Muscle of leg (tissue), 11 donors: ENCODE data around the gene LGR6. TPM values are rescaled to one million over a fixed set of nuclear protein-coding genes. Genes with fewer than 3 reads are reported as not detected.

Experiments used
- DNase-seq: peaks from one replicate; pipeline ENCODE4 v3.0.0; 2013
- H3K27ac ChIP-seq: one replicate; pipeline ENCODE4 v1.5.1; 2013; ENCODE audit warnings: mild to moderate bottlenecking, low read length, control low read depth
- H3K27me3 ChIP-seq: one replicate; pipeline ENCODE4 v1.6.1; 2013; ENCODE audit warnings: low read length; ENCODE audit not compliant: control insufficient read depth, insufficient read depth
- H3K36me3 ChIP-seq: one replicate; pipeline ENCODE4 v1.6.1; 2013; ENCODE audit warnings: low read length; ENCODE audit not compliant: control insufficient read depth, insufficient read depth
- H3K4me1 ChIP-seq: one replicate; pipeline ENCODE4 v1.6.1; 2013; ENCODE audit warnings: low read length; ENCODE audit not compliant: control insufficient read depth, insufficient read depth
- H3K4me3 ChIP-seq: one replicate; pipeline ENCODE4 v1.5.1; 2013; ENCODE audit warnings: low read length, control low read depth
- H3K9me3 ChIP-seq: replicated peaks from 2 replicates; pipeline ENCODE4 v1.6.1; 2013; ENCODE audit warnings: low read depth, low read length; ENCODE audit not compliant: control insufficient read depth
- WGBS: methylation state at CpG from one replicate; pipeline ENCODE4 v1.1.5; 2013; ENCODE audit warnings: missing lambda C conversion rate; ENCODE audit not compliant: insufficient coverage; 5-methylcytosine and 5-hydroxymethylcytosine counted together
- polyA plus RNA-seq, 8 donors: library from polyadenylated mRNA; unstranded; fragments of 120-200 nt; gene quantifications; one replicate each; pipeline versions ENCODE4 v1.2.1 to v1.2.3, GENCODE V29; 2013; ENCODE audit warnings: inconsistent platforms in 1 of 8, low replicate concordance in 1 of 8; ENCODE audit not compliant: insufficient read length in 8 of 8, insufficient read depth in 1 of 8
- total RNA-seq: library from RNA; stranded (reverse); fragments of 120-200 nt; gene quantifications from one replicate; pipeline ENCODE4 v1.2.4, GENCODE V29; 2013

The LGR6 gene
- total and polyA plus RNA-seq, 9 donors, result 0.09 to 4.2 (median 0.31) TPM

DNA sequence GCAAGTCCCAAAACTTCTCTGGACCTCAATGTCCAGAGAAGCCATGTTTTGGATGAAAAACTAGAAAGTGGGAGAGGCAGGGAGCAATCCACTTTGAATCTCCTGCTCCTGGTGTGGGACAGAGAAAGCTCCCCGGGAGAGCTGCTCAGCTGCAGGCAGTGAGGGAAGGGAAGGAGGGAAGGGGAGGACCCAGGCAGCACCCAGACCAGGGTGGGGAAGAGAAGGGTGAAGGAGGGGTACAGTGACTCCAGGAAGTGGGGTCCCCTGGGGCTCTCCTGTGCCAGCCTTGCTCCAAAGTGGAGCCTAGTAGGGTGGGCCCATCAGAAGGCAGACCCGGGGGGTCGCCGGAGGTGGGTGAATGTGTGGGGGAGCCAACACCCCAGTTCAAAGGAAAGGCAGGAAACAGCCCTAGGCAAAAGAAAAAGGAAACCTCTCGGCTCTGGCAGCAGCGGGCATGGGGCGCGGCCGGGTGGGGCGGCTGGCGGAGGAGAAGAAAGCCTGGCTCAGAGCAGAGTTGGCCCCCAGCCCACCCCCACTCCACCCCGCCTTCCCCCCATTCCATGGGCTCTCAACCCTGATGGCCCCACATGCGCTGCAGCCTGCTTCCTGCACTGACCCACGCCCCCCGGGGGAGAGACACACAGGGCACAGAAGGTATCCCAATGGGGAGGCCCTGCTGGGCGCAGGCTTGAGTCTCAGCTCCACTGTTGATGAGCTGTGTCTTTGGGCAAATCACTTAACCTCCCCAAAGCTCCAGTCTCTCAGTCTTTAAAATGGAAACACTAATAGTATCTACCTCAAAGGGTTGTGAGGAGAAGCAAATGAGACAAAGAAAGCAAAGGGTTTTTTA is 5.7 kb downstream of the LGR6 start:
- no peak overlapping the region for H3K27ac ChIP-seq
- peaks cover 11% of the 10 kb centered on the region for H3K4me1 ChIP-seq
- H3K4me3 ChIP-seq, result no peak overlapping the region
- H3K36me3 ChIP-seq, result no peaks in the 10 kb centered on the region
- 83% methylated on average over 4 of the region's 16 CpGs for WGBS
- DNase-seq, result no peak
- H3K27me3 ChIP-seq, result peaks cover 47% of the 10 kb centered on the region
- H3K9me3 ChIP-seq, result no peaks in the 10 kb centered on the region

DNA sequence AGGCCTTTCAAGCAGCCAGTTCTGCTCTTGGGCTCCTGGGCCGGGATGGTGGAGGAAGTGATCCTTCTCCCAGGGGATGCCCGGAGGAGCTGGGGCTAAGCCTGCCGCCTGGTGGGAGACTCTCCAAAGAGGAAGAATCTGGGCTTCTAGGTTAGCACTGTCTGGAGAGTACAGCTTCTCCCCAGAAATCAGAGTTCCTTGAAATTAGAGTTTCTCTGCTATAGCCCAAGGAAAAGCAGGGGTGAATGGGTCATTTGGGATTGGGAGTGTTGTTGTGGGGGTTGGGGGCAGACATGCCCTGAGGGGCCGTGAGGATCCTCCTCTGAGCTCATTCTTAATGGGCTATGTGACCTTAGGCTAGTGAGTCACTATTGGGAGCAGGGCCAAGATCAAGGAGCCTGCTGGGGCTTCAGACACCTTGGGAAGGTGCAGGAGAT is 6.5 kb downstream of the LGR6 start:
- peak; percentile 28 for DNase-seq
- H3K4me3 ChIP-seq, result no peak overlapping the region
- peaks cover 11% of the 10 kb centered on the region for H3K4me1 ChIP-seq
- H3K36me3 ChIP-seq, result no peaks in the 10 kb centered on the region
- WGBS, result 43% methylated on average over 3 of the region's 4 CpGs
- peaks cover 38% of the 10 kb centered on the region for H3K27me3 ChIP-seq
- no peak overlapping the region for H3K27ac ChIP-seq
- H3K9me3 ChIP-seq, result no peaks in the 10 kb centered on the region

DNA sequence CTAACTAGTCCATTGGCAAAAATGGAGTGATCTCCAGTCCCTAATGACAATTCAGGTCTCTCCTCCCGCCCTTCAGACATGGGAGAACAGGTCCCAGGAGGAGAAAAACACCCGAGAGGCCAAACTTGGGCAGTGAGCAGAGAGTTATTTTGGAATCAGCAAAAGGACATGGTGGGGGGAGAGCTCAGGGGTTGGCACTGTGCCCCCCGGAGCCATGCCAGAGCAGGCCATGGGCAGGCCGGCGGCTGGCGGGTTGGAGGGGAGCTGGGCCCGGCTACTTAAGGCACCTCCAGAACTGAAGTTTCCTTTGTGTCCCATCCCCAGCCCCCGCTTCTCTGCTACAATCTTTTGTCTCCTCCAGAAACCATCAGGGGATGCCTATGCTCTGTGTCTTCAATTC is 7.1 kb downstream of the LGR6 start:
- peaks cover 11% of the 10 kb centered on the region for H3K4me1 ChIP-seq
- H3K9me3 ChIP-seq, result no peaks in the 10 kb centered on the region
- H3K27me3 ChIP-seq, result peaks cover 33% of the 10 kb centered on the region
- H3K4me3 ChIP-seq, result no peak overlapping the region
- no peaks in the 10 kb centered on the region for H3K36me3 ChIP-seq
- no peak overlapping the region for H3K27ac ChIP-seq
- WGBS, result 88% methylated on average over 7 of the region's 8 CpGs
- DNase-seq, result no peak

DNA sequence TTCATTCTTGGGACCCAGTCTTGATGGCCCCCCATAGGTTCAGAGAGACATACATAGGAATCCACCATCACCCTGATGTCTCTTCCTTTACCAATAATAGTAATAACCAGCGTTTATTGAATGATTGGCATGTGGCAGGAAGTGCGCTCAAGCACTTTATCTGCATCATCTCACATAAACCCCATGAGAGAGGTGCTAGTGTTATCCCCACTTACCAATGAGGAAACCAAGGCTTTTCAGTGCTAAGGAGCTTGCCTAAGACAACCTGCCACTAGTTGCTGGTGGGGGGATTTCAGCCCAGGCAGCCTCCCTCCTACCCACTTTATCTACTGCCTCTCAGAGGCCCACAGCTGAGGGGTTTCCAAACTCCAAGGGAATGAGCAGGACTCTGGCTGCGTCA is 7.7 kb downstream of the LGR6 start:
- peaks cover 11% of the 10 kb centered on the region for H3K4me1 ChIP-seq
- H3K27me3 ChIP-seq, result peaks cover 30% of the 10 kb centered on the region
- H3K9me3 ChIP-seq, result no peaks in the 10 kb centered on the region
- no peak overlapping the region for H3K4me3 ChIP-seq
- DNase-seq, result no peak
- H3K27ac ChIP-seq, result no peak overlapping the region
- H3K36me3 ChIP-seq, result no peaks in the 10 kb centered on the region
- 80% methylated on average over 1 of the region's 3 CpGs for WGBS

DNA sequence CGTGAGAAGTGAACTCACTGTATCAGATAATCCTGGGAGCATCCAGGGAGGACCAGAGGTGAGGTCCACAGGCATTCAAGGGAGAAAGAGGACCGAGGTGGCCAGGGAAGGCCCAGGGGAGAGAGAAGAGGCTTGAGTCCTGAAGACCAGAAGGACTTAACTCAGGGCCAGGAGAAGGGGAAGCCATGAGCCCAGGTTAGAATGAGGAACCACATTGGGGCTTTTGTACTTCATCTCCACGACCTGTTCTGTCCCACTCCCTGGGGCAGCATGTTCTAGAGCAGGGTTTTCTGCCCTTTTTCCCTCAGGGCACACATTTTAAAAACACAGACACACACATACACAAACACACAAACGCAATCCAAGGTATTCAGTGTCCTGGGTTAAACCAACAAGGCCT is 8.4 kb downstream of the LGR6 start:
- H3K36me3 ChIP-seq, result no peaks in the 10 kb centered on the region
- no peak overlapping the region for H3K27ac ChIP-seq

DNA sequence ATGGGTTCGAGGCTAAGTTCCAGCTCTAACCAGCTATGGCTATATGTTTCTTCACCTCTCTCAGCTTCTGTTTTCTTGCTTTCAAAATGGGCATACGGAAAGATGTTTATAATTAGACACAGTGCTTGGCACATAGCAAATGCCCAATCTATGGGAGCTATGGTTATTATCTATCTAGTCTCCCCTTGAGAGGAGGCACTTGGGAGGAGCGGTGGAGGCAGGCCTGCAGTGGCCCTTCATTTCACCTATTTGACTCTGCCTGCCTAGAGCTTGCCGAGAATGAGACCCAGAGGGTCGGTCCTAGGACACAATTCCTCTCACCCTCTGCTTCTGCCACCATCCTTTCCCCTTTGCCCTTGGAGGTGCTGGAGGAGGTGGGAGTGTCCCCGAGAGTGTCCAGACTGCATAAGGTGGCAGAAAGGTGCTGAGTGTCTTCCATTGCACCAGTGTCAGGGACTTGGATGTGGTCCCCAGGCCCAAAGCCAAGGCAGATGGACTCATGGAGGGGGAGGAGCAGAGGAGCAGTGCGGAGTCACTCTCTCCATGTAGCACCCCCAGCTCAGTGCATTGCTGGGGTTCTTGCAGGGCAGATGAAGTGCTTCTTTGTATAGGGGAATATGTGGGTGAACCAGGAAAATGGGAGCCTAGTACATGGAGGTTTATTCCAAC is 9.0 kb downstream of the LGR6 start:
- Histone ChIP-seq H3K27ac (no peak overlapping the region), H3K4me3 (no peak overlapping the region), H3K36me3 (no peaks in the 10 kb centered on the region), H3K4me1 (peaks cover 14% of the 10 kb centered on the region), H3K9me3 (no peaks in the 10 kb centered on the region), H3K27me3 (peaks cover 21% of the 10 kb centered on the region)
- 90% methylated on average over 2 of the region's 7 CpGs for WGBS
- DNase-seq, result no peak

More for the DNA sequence above, 8.4 kb downstream of the LGR6 start:
- WGBS, result 52% methylated on average over 4 of the region's 4 CpGs
- no peak for DNase-seq
- H3K9me3 ChIP-seq, result no peaks in the 10 kb centered on the region
- H3K4me1 ChIP-seq, result peaks cover 11% of the 10 kb centered on the region
- peaks cover 25% of the 10 kb centered on the region for H3K27me3 ChIP-seq
- H3K4me3 ChIP-seq, result no peak overlapping the region

DNA sequence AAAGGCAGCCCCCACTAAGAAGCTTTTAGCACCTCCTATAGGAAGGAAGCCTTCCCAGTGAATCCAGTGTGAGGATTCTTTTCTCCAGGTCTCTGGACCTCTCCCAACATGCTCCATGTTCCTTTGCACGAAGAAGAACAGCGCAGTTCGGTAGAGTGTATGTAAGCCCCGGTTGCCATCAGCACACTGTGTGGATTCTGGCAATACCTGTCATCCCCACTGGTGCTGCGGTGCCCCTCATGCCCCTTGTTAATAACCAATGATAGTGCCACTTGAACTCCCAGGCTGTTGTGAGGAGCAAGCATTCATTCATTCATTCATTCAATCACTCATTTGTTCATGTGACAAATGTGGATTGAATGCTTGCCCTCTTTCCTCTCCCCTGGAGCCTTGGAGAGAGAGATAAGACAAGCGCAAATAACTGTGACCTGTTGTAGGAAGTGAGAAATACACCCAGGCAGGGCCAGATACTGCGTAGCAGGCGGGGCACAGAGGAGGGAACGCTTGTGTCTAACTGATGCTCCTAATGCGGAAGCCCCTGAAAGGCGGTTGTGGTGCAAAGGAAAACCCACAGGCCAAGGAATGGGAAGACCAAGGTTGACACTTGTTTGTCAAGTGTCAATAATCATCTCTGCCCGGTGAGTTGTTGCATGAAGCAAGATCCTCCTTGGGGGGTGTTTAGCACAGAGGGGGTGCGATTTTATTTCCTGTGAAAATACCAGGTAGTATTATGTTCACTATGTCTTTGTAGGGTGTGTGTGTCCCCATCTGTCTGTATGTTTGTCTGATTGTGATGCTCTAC is 9.8 kb downstream of the LGR6 start:
- peaks cover 14% of the 10 kb centered on the region for H3K4me1 ChIP-seq
- H3K36me3 ChIP-seq, result no peaks in the 10 kb centered on the region
- no peak overlapping the region for H3K4me3 ChIP-seq
- H3K9me3 ChIP-seq, result no peaks in the 10 kb centered on the region
- H3K27me3 ChIP-seq, result peaks cover 20% of the 10 kb centered on the region
- no peak for DNase-seq
- 72% methylated on average over 10 of the region's 13 CpGs for WGBS
- H3K27ac ChIP-seq, result no peak overlapping the region

DNA sequence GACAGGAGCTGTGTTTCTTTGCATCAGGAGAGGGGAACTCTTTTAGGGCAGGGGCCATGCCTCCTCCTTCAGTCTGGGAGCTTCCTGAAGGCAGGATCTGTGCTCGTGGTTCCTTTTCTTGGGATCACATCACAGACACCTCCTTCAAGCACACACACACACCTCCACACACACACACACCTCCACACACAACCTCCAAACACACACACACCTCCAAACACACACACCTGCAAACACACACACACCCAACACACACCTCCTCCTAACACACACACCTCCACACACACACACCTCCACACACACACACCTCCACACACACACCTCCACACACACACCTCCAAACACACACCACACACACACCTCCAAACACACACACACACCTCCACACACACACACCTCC is 10.5 kb downstream of the LGR6 start:
- no peaks in the 10 kb centered on the region for H3K36me3 ChIP-seq
- H3K9me3 ChIP-seq, result no peaks in the 10 kb centered on the region
- no peak for DNase-seq
- peaks cover 12% of the 10 kb centered on the region for H3K4me1 ChIP-seq
- no peak overlapping the region for H3K27ac ChIP-seq
- 10% methylated on average over 1 of the region's 1 CpG for WGBS
- peaks cover 20% of the 10 kb centered on the region for H3K27me3 ChIP-seq
- no peak overlapping the region for H3K4me3 ChIP-seq

DNA sequence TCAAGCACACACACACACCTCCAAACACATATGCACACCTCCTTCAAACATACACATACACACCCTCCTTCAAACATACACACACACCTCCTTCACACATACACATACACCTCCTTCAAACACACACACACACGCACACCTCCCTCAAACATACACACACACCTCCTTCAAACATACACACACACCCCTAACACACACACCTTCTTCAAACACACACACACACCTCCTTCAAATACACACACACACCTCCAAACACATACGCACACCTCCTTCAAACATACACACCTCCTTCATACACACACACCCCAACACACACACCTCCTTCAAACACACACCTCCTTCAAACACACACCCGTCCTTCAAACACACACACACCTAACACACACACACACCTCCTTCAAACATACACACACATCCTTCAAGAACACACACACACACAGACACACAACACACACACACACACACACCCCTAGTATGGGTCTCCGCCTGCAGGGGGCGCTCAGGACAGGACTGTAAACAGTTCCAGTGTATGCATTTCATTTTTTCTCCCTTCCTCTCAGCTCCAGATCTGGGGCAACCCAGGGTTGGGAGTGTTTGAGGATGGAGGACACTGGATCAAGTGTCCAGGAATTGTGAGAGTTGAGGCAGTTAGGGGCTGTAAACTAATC is 12.1 kb downstream of the LGR6 start:
- WGBS, result 72% methylated on average over 3 of the region's 5 CpGs
- H3K4me3 ChIP-seq, result no peak overlapping the region
- H3K9me3 ChIP-seq, result no peaks in the 10 kb centered on the region
- peaks cover 6% of the 10 kb centered on the region for H3K4me1 ChIP-seq
- H3K36me3 ChIP-seq, result no peaks in the 10 kb centered on the region
- H3K27ac ChIP-seq, result no peak overlapping the region
- peaks cover 24% of the 10 kb centered on the region for H3K27me3 ChIP-seq
- DNase-seq, result no peak
